ENCODE results near the gene ADSS1.
"Not testable (repeated sequence)": the region's sequence is repeated elsewhere in the genome, so short reads cannot be mapped to it uniquely, and the experiment has no call there.

- TF ChIP-seq CTCF, EP300, POLR2A (IDR thresholded peaks at IDR 0.05): not testable (repeated sequence)
These were observed 5.3 kb downstream of the ADSS1 start for GRCh38 chr14:104729176-104729834.
